Liver (tissue), 9 donors: ENCODE data around the gene TBC1D1. TPM values are rescaled to one million over a fixed set of nuclear protein-coding genes. Genes with fewer than 3 reads are reported as not detected.

Experiments
- DNase-seq: peaks from one replicate; pipeline ENCODE4 v3.0.0-alpha.2; 2017; ENCODE audit warnings: low spot score
- H3K27ac ChIP-seq, 2 donors: one replicate each; pipeline ENCODE4 v1.7.0; 2013; ENCODE audit warnings: inconsistent platforms in 2 of 2, low read length in 2 of 2, control low read depth in 1 of 2, low read depth in 1 of 2, mild to moderate bottlenecking in 1 of 2
- H3K27me3 ChIP-seq, 4 donors: one replicate each; pipeline versions ENCODE4 v1.6.1 to v1.7.0; 2013; ENCODE audit warnings: low read length in 3 of 4, inconsistent platforms in 1 of 4, mild to moderate bottlenecking in 1 of 4, moderate library complexity in 1 of 4; ENCODE audit not compliant: control insufficient read depth in 4 of 4, insufficient read depth in 4 of 4
- H3K36me3 ChIP-seq, 4 donors: one replicate each; pipeline versions ENCODE4 v1.6.1 to v1.7.0; 2013; ENCODE audit warnings: low read length in 3 of 4, mild to moderate bottlenecking in 3 of 4, low read depth in 1 of 4, moderate library complexity in 1 of 4; ENCODE audit not compliant: control insufficient read depth in 4 of 4, insufficient read depth in 3 of 4
- H3K4me1 ChIP-seq, 4 donors: one replicate each; pipeline versions ENCODE4 v1.6.1 to v1.7.0; 2013; ENCODE audit warnings: low read length in 3 of 4, mild to moderate bottlenecking in 3 of 4, moderate library complexity in 1 of 4; ENCODE audit not compliant: control insufficient read depth in 4 of 4, insufficient read depth in 4 of 4
- H3K4me3 ChIP-seq, 3 donors: one replicate each; pipeline versions ENCODE4 v1.6.1 to v1.7.0; 2013; ENCODE audit warnings: low read length in 3 of 3, control low read depth in 1 of 3, low read depth in 1 of 3, mild to moderate bottlenecking in 1 of 3
- H3K9ac ChIP-seq, 2 donors: one replicate each; pipeline ENCODE4 v1.7.0; 2013; ENCODE audit warnings: low read length in 2 of 2, mild to moderate bottlenecking in 2 of 2, moderate library complexity in 2 of 2, control low read depth in 1 of 2, low read depth in 1 of 2
- H3K9me3 ChIP-seq, 4 donors: one replicate each; pipeline versions ENCODE4 v1.6.1 to v1.7.0; 2013; ENCODE audit warnings: low read length in 3 of 4; ENCODE audit not compliant: control insufficient read depth in 4 of 4
- EGR1 ChIP-seq, 2 donors: IDR thresholded peaks; 2 replicates each; pipeline ENCODE4 v1.6.1; 2016 to 2018; ENCODE audit warnings: antibody characterized with exemption in 2 of 2, low read depth in 2 of 2
- FOXA1 ChIP-seq: IDR thresholded peaks from 2 replicates; pipeline ENCODE4 v1.6.1; 2016; ENCODE audit warnings: antibody characterized with exemption
- FOXA2 ChIP-seq: IDR thresholded peaks from 2 replicates; pipeline ENCODE4 v1.6.1; 2016; ENCODE audit warnings: antibody characterized with exemption
- GABPA ChIP-seq, 2 donors: IDR thresholded peaks in 1 of 2; conservative IDR thresholded peaks in 1 of 2; 2 replicates each; pipeline ENCODE4 v1.6.1; 2016; ENCODE audit warnings: antibody characterized with exemption in 2 of 2, mild to moderate bottlenecking in 1 of 2, moderate library complexity in 1 of 2
- HNF4A ChIP-seq, 2 donors: conservative IDR thresholded peaks; 2 replicates each; pipeline ENCODE4 v1.6.1; 2016; ENCODE audit warnings: antibody characterized with exemption in 2 of 2, mild to moderate bottlenecking in 2 of 2
- JUND ChIP-seq, 2 donors: IDR thresholded peaks; 2 replicates each; pipeline ENCODE4 v1.6.1; 2016; ENCODE audit warnings: antibody characterized with exemption in 2 of 2
- RAD21 ChIP-seq, 2 donors: IDR thresholded peaks; 2 replicates each; pipeline ENCODE4 v1.6.1; 2016; ENCODE audit warnings: antibody characterized with exemption in 2 of 2, mild to moderate bottlenecking in 2 of 2
- RXRA ChIP-seq, 2 donors: IDR thresholded peaks; 2 replicates each; pipeline ENCODE4 v1.6.1; 2017 to 2018; ENCODE audit warnings: antibody characterized with exemption in 2 of 2, mild to moderate bottlenecking in 1 of 2
- TAF1 ChIP-seq: conservative IDR thresholded peaks from 2 replicates; pipeline ENCODE4 v1.6.1; 2016; ENCODE audit warnings: antibody characterized with exemption, mild to moderate bottlenecking
- YY1 ChIP-seq: IDR thresholded peaks from 2 replicates; pipeline ENCODE4 v1.6.1; 2016; ENCODE audit warnings: antibody characterized with exemption, mild to moderate bottlenecking
- WGBS: extraction: QIAGEN DNeasy Blood & Tissue Kit; methylation state at CpG from one replicate; pipeline ENCODE4 v1.1.7; 2013; 5-methylcytosine and 5-hydroxymethylcytosine counted together
- polyA plus RNA-seq, 2 donors: library from polyadenylated mRNA; stranded (reverse) in 1 of 2; unstranded in 1 of 2; fragments of 200-250 nt in 1 of 2; fragments of >200 nt in 1 of 2; fragmentation: Nextera tagmentation in 1 of 2; extraction: Ambion mirVana in 1 of 2; gene quantifications; one replicate each; pipeline versions ENCODE4 v1.2.1 to v1.2.3, GENCODE V29; 2013 to 2015
- total RNA-seq, 2 donors: library from RNA; depleted of rRNA; stranded (reverse); fragments of >200 nt; gene quantifications; one replicate each; pipeline ENCODE4 v1.2.3, GENCODE V29; 2014
- TF ChIP-seq, protein P1 (sequence below): IDR thresholded peaks from 2 replicates; pipeline ENCODE4 v1.6.1; 2016; ENCODE audit warnings: antibody characterized with exemption
- TF ChIP-seq, protein P2 (sequence below): IDR thresholded peaks from 2 replicates; pipeline ENCODE4 v1.6.1; 2016; ENCODE audit warnings: antibody characterized with exemption
- TF ChIP-seq, protein P3 (sequence below): IDR thresholded peaks from 2 replicates; pipeline ENCODE4 v1.6.1; 2016; ENCODE audit warnings: antibody characterized with exemption, mild to moderate bottlenecking
- TF ChIP-seq, protein P4 (sequence below): fragments of 150-350 bp; IDR thresholded peaks from 2 replicates; pipeline ENCODE4 v1.5.1; 2017; ENCODE audit warnings: improper control_type of control experiment, low read depth, low read length; ENCODE audit not compliant: missing input control
- donor health status: healthy.
- donor health status: healthy.
- donor health status: healthy.
- donor health status: healthy.
- donor health status: healthy.

TBC1D1 gene
- total and polyA plus RNA-seq, 4 donors: 15.6 to 41.4 (median 20.9) TPM

DNA sequence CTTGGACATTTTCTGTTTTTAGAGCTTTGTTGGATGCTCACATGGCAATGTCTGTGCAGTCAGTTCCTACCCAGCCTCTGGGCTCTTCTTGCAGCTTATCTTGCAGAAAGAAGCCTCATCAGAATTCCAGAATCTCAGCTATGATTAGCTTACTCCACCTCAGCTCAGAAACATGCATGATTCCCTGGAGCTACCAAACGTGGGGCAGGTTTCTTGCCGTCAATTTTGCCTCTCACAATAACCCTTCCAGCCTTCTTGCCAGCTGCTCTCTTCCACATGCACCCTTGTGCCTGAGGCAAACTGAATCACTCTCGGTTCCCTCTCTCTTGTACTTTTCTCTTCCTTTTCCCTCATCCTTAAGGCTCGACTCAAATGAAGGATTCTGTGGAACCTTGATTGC lies 210.7 kb downstream of the TBC1D1 start:
- TF ChIP-seq, protein P1, sequence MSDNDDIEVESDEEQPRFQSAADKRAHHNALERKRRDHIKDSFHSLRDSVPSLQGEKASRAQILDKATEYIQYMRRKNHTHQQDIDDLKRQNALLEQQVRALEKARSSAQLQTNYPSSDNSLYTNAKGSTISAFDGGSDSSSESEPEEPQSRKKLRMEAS: no peak
- TF ChIP-seq FOXA2: no peak
- no peak for TF ChIP-seq EGR1 (IDR thresholded peaks at IDR 0.05; ENCODE audit: low read depth in 2 of 2)
- TF ChIP-seq TAF1: no peak
- TF ChIP-seq RXRA (IDR thresholded peaks at IDR 0.05): no peak
- no peak for TF ChIP-seq FOXA1
- TF ChIP-seq, protein P2, sequence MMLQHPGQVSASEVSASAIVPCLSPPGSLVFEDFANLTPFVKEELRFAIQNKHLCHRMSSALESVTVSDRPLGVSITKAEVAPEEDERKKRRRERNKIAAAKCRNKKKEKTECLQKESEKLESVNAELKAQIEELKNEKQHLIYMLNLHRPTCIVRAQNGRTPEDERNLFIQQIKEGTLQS: no peak
- no peak for TF ChIP-seq HNF4A (conservative IDR thresholded peaks at IDR 0.05)
- no peak for TF ChIP-seq RAD21 (IDR thresholded peaks at IDR 0.05)
- no peak for TF ChIP-seq GABPA (IDR thresholded peaks at IDR 0.05 in 1 of 2, conservative IDR thresholded peaks at IDR 0.05 in 1 of 2)
- TF ChIP-seq, protein P3, sequence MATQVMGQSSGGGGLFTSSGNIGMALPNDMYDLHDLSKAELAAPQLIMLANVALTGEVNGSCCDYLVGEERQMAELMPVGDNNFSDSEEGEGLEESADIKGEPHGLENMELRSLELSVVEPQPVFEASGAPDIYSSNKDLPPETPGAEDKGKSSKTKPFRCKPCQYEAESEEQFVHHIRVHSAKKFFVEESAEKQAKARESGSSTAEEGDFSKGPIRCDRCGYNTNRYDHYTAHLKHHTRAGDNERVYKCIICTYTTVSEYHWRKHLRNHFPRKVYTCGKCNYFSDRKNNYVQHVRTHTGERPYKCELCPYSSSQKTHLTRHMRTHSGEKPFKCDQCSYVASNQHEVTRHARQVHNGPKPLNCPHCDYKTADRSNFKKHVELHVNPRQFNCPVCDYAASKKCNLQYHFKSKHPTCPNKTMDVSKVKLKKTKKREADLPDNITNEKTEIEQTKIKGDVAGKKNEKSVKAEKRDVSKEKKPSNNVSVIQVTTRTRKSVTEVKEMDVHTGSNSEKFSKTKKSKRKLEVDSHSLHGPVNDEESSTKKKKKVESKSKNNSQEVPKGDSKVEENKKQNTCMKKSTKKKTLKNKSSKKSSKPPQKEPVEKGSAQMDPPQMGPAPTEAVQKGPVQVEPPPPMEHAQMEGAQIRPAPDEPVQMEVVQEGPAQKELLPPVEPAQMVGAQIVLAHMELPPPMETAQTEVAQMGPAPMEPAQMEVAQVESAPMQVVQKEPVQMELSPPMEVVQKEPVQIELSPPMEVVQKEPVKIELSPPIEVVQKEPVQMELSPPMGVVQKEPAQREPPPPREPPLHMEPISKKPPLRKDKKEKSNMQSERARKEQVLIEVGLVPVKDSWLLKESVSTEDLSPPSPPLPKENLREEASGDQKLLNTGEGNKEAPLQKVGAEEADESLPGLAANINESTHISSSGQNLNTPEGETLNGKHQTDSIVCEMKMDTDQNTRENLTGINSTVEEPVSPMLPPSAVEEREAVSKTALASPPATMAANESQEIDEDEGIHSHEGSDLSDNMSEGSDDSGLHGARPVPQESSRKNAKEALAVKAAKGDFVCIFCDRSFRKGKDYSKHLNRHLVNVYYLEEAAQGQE: no peak
- no peak for TF ChIP-seq JUND (IDR thresholded peaks at IDR 0.05)
- TF ChIP-seq YY1: no peak
- TF ChIP-seq, protein P4, sequence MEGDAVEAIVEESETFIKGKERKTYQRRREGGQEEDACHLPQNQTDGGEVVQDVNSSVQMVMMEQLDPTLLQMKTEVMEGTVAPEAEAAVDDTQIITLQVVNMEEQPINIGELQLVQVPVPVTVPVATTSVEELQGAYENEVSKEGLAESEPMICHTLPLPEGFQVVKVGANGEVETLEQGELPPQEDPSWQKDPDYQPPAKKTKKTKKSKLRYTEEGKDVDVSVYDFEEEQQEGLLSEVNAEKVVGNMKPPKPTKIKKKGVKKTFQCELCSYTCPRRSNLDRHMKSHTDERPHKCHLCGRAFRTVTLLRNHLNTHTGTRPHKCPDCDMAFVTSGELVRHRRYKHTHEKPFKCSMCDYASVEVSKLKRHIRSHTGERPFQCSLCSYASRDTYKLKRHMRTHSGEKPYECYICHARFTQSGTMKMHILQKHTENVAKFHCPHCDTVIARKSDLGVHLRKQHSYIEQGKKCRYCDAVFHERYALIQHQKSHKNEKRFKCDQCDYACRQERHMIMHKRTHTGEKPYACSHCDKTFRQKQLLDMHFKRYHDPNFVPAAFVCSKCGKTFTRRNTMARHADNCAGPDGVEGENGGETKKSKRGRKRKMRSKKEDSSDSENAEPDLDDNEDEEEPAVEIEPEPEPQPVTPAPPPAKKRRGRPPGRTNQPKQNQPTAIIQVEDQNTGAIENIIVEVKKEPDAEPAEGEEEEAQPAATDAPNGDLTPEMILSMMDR: no peak
- Histone ChIP-seq H3K9me3 (no peaks in the 10 kb centered on the region), H3K27me3 (no peaks in the 10 kb centered on the region), H3K4me1 (no peaks in the 10 kb centered on the region), H3K4me3 (no peak overlapping the region), H3K9ac (no peak overlapping the region), H3K36me3 (peaks cover 2 to 26% (median 10%) of the 10 kb centered on the region in 4 donors), H3K27ac (no peak overlapping the region)
- no peak for DNase-seq
- 90% methylated on average over 4 of the region's 4 CpGs for WGBS

DNA sequence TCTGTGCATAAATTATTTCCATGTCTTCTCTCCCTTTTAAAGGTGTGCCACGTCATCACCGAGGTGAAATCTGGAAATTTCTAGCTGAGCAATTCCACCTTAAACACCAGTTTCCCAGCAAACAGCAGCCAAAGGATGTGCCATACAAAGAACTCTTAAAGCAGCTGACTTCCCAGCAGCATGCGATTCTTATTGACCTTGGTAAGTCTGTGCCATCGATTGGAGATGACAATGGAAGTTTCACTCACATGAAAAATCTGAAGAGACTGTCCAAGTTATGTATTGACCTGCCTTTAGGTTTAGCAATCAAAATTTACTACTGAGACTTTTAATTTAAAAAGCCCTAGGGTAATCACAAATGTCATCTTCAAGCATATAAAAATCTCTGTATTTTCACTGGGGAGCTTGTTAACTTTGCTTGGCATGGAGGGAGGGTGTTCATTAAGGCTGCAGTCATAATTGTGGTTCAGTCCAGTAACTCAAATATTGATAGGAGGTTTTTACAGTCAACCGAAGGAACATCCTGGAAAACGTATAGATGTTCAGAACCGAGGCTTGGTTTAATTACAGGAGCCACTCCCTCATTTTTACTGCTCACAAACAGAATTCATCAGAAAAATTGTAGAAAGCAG lies 212.2 kb downstream of the TBC1D1 start:
- no peak overlapping the region for H3K9ac ChIP-seq
- no peaks in the 10 kb centered on the region for H3K9me3 ChIP-seq
- no peak for DNase-seq
- WGBS: 86% methylated on average over 7 of the region's 7 CpGs
- H3K36me3 ChIP-seq: peaks cover 2 to 23% (median 10%) of the 10 kb centered on the region in 4 donors
- no peak overlapping the region for H3K4me3 ChIP-seq
- no peaks in the 10 kb centered on the region for H3K4me1 ChIP-seq
- no peak overlapping the region for H3K27ac ChIP-seq
- no peaks in the 10 kb centered on the region for H3K27me3 ChIP-seq
- no peak for TF ChIP-seq YY1
